Testis (tissue), 3 donors: ENCODE measurements around the gene SLC7A6OS. TPM values are rescaled to one million over a fixed set of nuclear protein-coding genes. Genes with fewer than 3 reads are reported as not detected.

ENCODE experiments used
- DNase-seq: peaks from one replicate; pipeline ENCODE4 v3.0.0-alpha.2; 2019
- H3K27ac ChIP-seq, 2 donors: fragments of 200-600 bp; sonication (generic); one replicate each; pipeline ENCODE4 v1.5.1; 2019
- H3K27me3 ChIP-seq: fragments of 200-600 bp; sonication (generic); one replicate; pipeline ENCODE4 v1.5.1; 2019
- H3K36me3 ChIP-seq: fragments of 200-600 bp; sonication (generic); one replicate; pipeline ENCODE4 v1.5.1; 2017; ENCODE audit warnings: low read depth; ENCODE audit errors: missing control alignments
- H3K4me1 ChIP-seq: fragments of 200-600 bp; sonication (generic); one replicate; pipeline ENCODE4 v1.5.1; 2019
- H3K4me3 ChIP-seq, 2 donors: fragments of 200-600 bp; sonication (generic); one replicate each; pipeline ENCODE4 v1.5.1; 2017 to 2019
- H3K9me3 ChIP-seq: fragments of 200-600 bp; sonication (generic); one replicate; pipeline ENCODE4 v1.5.1; 2017
- CTCF ChIP-seq, 3 experiments: fragments of 450-650 bp in 2 of 3; fragments of 200-600 bp in 1 of 3; sonication (generic) in 1 of 3; IDR thresholded peaks; one replicate each; pipeline ENCODE4 v1.5.1; 2016 to 2019; ENCODE audit warnings: antibody characterized with exemption in 3 of 3, mild to moderate bottlenecking in 2 of 3, moderate library complexity in 1 of 3
- POLR2A ChIP-seq: fragments of 450-650 bp; IDR thresholded peaks from one replicate; pipeline ENCODE4 v1.6.1; 2017; ENCODE audit warnings: antibody characterized with exemption, mild to moderate bottlenecking, moderate library complexity
- WGBS, 2 donors: methylation state at CpG; one replicate each; pipeline ENCODE4 v1.1.5; 2018; 5-methylcytosine and 5-hydroxymethylcytosine counted together
- intact Hi-C: fragments of 100-400 bp; cut with DNase I; formaldehyde crosslinking; loops from one replicate; pipeline ENCODE4 v1.15.1; 2023; ENCODE audit warnings: low total_unique reads
- polyA plus RNA-seq: library from polyadenylated mRNA; stranded (reverse); fragments of 350-450 nt; fragmentation: Illumina TruSeq; extraction: RNeasy Lipid Tissue Mini Kit (QIAGEN cat#74804); gene quantifications from one replicate; pipeline ENCODE4 v1.2.3, GENCODE V29; 2014; ENCODE audit warnings: low read depth, low replicate concordance; ENCODE audit not compliant: insufficient read depth
- total RNA-seq, 2 donors: library from RNA; depleted of rRNA; stranded (reverse); fragments of >200 nt; gene quantifications; one replicate each; pipeline ENCODE4 v1.2.3, GENCODE V29; 2016

SLC7A6OS gene
- total and polyA plus RNA-seq, 3 donors from 2014 or later = 14.7 to 25.8 (median 24.3) TPM

GRCh38 chr16:68273896-68274295 is 36.9 kb downstream of the SLC7A6OS start:
- Histone ChIP-seq H3K9me3 (no peaks in the 10 kb centered on the region), H3K4me1 (peaks cover 43% of the 10 kb centered on the region), H3K27me3 (no peaks in the 10 kb centered on the region), H3K4me3 (no peak overlapping the region), H3K36me3 (no peaks in the 10 kb centered on the region), H3K27ac (no peak overlapping the region)
- TF ChIP-seq POLR2A (no peak), CTCF (IDR thresholded peaks at IDR 0.05) (no peak)
- intact Hi-C loops = no loop called here
- DNase-seq = no peak
- 92 to 96% methylated on average over 7 to 8 of the region's 8 CpGs for WGBS, 2 donors

GRCh38 chr16:68273459-68273858 is 37.3 kb downstream of the SLC7A6OS start:
- DNase-seq = no peak
- intact Hi-C loops = no loop called here
- TF ChIP-seq CTCF (IDR thresholded peaks at IDR 0.05) (no peak), POLR2A (no peak)
- Histone ChIP-seq H3K4me1 (peaks cover 43% of the 10 kb centered on the region), H3K27ac (peak overlapping the region in 1 of 2 donors; percentile 64), H3K36me3 (no peaks in the 10 kb centered on the region), H3K27me3 (no peaks in the 10 kb centered on the region), H3K9me3 (no peaks in the 10 kb centered on the region), H3K4me3 (no peak overlapping the region)
- WGBS, 2 donors = 89 to 91% methylated on average over 5 of the region's 5 CpGs

GRCh38 chr16:68272507-68273209 is 38.1 kb downstream of the SLC7A6OS start:
- Histone ChIP-seq H3K4me1 (peaks cover 49% of the 10 kb centered on the region), H3K27me3 (no peaks in the 10 kb centered on the region), H3K9me3 (no peaks in the 10 kb centered on the region), H3K36me3 (no peaks in the 10 kb centered on the region), H3K4me3 (no peak overlapping the region), H3K27ac (peak overlapping the region; percentile 55 to 64)
- intact Hi-C loops = no loop called here
- no peak for TF ChIP-seq CTCF (IDR thresholded peaks at IDR 0.05)
- TF ChIP-seq POLR2A = no peak
- DNase-seq = no peak
- 65 to 96% methylated on average over 4 of the region's 4 CpGs for WGBS, 2 donors

GRCh38 chr16:68270353-68270752 is 40.4 kb downstream of the SLC7A6OS start:
- Histone ChIP-seq H3K4me1 (peaks cover 46% of the 10 kb centered on the region), H3K27ac (peak overlapping the region; percentile 44 to 57)

More at GRCh38 chr16:68270353-68270752, 40.4 kb downstream of the SLC7A6OS start:
- 0% methylated on average over 1 of the region's 1 CpG for WGBS, 2 donors
- TF ChIP-seq POLR2A (no peak), CTCF (IDR thresholded peaks at IDR 0.05) (no peak)
- Histone ChIP-seq H3K27me3 (no peaks in the 10 kb centered on the region), H3K4me3 (no peak overlapping the region), H3K36me3 (no peaks in the 10 kb centered on the region), H3K9me3 (no peaks in the 10 kb centered on the region)
- intact Hi-C loops = no loop called here
- no peak for DNase-seq
